ENCODE measurements around the gene PRDM12.

Gene PRDM12

DNA sequence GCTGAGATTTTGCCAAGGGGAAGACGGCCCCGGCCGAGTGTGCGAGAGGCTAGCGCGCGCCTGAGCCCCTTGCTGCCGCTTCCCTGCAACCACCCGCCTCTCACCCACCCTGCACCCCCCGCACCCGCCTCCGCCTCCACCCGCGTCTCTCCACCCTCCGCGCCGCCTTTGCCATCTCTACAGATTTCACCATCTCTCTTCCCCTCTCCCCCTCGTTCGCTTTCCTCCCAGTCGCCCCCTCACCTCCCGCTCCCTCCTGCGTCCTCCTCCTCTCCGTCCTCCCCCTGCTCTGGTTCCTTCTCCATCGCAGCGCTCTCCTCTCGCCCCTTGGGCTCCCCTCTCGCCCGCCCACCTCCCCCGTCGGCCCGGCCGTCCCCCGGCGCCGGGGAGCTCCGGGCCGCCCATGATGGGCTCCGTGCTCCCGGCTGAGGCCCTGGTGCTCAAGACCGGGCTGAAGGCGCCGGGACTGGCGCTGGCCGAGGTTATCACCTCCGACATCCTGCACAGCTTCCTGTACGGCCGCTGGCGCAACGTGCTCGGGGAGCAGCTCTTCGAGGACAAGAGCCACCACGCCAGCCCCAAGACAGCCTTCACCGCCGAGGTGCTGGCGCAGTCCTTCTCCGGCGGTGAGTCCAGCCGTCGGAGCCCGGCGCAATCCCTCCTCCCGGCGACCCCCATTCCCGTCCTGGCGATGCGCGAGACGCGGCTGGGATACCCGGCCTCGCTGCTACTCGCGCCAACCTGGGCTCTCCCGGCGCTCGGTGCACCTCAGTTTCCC, at the start of gene PRDM12:
PRDM12 (plus strand) TSS at position 344 of the 778 bp plus-strand sequence; CDS start at position 404, 60 bp downstream.
- peaks cover 88% of the 10 kb centered on the region for H3K27me3 Mint-ChIP-seq
- no peaks in the 10 kb centered on the region for H3K9me3 Mint-ChIP-seq
- H3K36me3 Mint-ChIP-seq = peaks cover 5% of the 10 kb centered on the region
- H3K27ac Mint-ChIP-seq = peak within 1 kb of the TSS; percentile 16
- peak within 1 kb of the TSS; percentile 37 for H3K4me3 Mint-ChIP-seq
- H3K4me1 Mint-ChIP-seq = peaks cover 41% of the 10 kb centered on the region
- no peak for ATAC-seq

DNA sequence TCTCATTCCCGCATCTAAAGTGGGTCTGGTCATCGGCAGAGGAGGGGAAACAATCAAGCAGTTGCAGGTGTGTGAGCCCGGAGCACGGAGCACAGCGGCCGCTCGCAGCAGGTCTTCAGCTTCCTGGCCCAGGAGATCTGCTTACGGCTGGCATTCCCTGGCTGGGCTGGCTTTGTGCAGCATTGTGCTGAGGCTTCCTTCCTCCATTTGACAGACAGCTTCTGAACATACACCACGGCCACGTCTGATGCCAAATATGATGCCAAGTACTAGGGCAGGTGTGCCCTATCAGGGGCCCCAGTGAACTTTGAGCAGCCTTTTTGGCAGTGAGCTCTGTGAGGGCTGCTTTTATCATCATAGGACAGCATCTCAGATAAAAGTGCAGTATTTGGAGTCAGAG, 47.9 kb upstream of the PRDM12 start:
- no peaks in the 10 kb centered on the region for H3K27me3 Mint-ChIP-seq
- no peak overlapping the region for H3K4me3 Mint-ChIP-seq
- peaks cover 74% of the 10 kb centered on the region for H3K36me3 Mint-ChIP-seq
- no peak overlapping the region for H3K27ac Mint-ChIP-seq
- no peak for ATAC-seq
- H3K9me3 Mint-ChIP-seq = no peaks in the 10 kb centered on the region
- H3K4me1 Mint-ChIP-seq = no peaks in the 10 kb centered on the region

DNA sequence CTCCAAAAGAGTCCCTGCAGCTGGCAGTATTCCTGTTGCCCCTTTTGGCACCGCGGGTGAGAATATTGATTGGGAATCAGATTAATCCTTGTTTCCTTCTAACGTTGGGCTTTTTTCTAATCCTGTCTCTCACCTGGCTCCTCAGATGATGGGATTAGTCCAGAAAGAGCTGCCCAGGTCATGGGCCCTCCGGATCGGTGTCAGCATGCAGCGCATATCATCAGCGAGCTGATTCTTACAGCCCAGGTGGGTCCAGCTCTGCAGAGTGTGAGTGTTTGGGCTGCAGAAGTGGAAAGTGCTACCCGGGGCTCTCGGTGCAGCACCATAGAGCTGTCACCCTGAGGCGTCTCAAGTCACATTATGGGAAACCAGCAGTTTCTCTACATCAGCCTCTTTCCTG, 40.9 kb upstream of the PRDM12 start:
- no peak for ATAC-seq
- no peak overlapping the region for H3K27ac Mint-ChIP-seq
- H3K9me3 Mint-ChIP-seq = no peaks in the 10 kb centered on the region
- H3K36me3 Mint-ChIP-seq = peaks cover 75% of the 10 kb centered on the region
- H3K4me3 Mint-ChIP-seq = no peak overlapping the region
- H3K4me1 Mint-ChIP-seq = no peaks in the 10 kb centered on the region
- no peaks in the 10 kb centered on the region for H3K27me3 Mint-ChIP-seq

DNA sequence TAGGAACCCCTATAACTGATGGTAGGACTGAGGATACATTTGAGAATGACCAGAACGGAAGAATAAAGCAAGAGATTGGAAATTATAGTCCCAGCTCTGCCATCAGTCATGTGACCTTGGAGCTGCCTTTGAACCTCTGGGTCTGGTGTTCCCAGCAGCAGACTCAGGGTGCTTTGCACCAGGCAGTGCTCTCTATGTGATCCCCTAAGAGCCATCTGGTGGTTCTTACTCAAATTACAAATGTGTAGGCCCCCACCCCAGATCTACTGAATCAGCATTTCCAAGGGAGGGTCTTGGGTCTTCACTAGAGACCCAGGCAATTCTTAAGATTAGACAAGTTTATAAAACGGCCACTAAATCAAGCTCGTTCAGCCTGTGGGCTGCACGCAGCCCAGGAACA, 40.2 kb upstream of the PRDM12 start:
- Mint-ChIP-seq H3K9me3 (no peaks in the 10 kb centered on the region), H3K27me3 (no peaks in the 10 kb centered on the region), H3K27ac (no peak overlapping the region), H3K4me1 (no peaks in the 10 kb centered on the region), H3K36me3 (peaks cover 75% of the 10 kb centered on the region), H3K4me3 (no peak overlapping the region)
- no peak for ATAC-seq

DNA sequence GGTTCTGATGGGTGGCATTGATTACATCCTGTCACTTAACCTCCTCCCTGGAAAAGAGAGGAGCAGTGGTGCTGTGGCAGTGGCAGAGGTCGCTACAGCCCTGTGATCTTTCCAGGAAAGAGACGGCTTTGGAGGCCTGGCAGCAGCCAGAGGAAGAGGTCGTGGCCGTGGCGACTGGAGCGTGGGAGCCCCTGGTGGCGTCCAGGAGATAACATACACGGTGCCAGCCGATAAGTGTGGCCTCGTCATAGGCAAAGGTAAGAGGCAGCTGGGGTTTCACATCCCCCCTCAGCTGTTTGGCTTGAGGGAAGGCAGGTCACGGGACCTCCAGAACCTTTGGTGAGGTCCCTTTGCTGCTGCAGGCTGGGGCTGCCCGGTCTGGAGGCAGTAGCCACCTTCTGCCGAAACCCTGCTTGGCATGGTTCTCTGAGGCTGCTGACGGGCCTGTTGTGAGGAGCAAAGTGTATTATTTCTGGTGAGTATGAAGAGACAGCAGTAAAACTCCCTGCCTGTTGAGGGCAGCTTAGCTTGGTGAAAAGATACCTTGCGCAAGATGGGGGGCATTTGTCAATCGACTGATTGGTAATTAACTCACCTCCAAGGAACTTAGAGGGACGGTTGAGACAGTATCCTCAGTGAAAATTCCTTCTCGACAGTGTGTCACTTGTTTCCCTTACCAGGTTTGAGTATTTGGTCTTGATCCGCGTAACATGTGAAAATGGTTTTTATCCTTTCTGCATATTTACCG, 38.0 kb upstream of the PRDM12 start:
- ATAC-seq = no peak
- Mint-ChIP-seq H3K9me3 (no peaks in the 10 kb centered on the region), H3K27ac (no peak overlapping the region), H3K27me3 (no peaks in the 10 kb centered on the region), H3K4me3 (no peak overlapping the region), H3K4me1 (no peaks in the 10 kb centered on the region), H3K36me3 (peaks cover 75% of the 10 kb centered on the region)

DNA sequence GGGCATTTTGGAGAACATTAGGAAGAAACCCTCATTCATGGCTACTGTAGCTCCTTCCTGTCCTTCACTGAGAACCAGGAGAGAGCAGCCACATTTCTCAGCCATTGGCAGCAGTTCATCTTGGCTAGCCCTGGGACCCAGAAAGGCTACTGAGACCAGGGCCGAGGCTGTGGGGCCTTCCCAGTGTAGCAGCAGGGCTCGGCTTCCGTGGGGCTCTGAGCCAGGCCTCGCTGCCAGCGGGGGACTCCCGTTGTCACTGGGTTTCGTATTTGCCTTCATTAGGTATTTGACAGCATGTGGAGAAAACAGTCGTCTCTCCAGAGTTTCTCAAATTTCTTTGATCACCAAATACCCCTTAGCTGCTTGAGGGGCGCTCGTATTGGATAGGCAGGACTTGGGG, 37.3 kb upstream of the PRDM12 start:
- no peak for ATAC-seq
- peaks cover 77% of the 10 kb centered on the region for H3K36me3 Mint-ChIP-seq
- no peak overlapping the region for H3K4me3 Mint-ChIP-seq
- H3K27ac Mint-ChIP-seq = no peak overlapping the region
- H3K4me1 Mint-ChIP-seq = no peaks in the 10 kb centered on the region
- H3K27me3 Mint-ChIP-seq = no peaks in the 10 kb centered on the region
- H3K9me3 Mint-ChIP-seq = no peaks in the 10 kb centered on the region

DNA sequence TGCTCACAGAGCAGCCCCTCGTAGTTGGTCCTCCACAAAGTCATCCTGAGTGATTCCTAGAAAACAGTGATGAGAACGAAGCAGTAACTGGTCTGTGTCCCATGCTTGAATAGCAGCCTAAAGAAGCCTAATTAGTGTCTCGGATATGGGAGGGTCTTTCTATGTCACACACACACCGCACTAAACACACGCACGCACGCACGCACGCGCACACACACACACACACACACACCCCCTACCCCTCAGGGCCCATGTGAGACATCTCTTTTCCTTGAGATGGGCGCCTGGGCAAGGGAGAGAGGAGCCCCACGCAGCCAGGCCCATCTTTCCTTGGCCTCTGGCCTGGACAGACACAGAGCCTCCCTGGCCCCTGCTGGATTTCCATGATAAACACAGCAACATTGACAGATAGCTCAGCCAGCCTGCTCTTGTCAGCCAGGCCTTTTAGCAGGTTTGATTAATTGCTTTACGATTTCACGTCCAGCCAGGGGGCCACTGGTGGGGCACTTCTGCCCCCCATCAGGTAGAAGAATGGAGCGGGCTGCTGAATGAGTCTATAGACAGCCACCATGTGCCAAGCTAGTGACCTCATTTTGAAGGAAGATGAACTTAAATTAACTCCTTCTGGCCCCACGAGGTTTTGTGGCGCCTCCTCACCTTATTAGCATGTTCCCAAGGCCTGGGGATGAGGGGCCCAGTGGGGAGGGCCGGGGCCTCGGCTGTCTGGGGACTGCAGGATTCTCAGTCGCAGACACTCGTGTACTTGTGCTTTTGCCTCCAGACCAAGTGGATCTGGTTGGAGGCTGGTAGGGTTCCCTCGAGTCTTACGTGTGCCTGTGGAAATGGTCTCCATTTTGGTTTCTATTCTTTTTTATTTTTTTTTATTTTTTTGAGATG, 36.2 kb upstream of the PRDM12 start:
- Mint-ChIP-seq H3K36me3 (peaks cover 78% of the 10 kb centered on the region), H3K4me1 (no peaks in the 10 kb centered on the region), H3K27me3 (no peaks in the 10 kb centered on the region), H3K4me3 (no peak overlapping the region), H3K27ac (no peak overlapping the region), H3K9me3 (no peaks in the 10 kb centered on the region)
- ATAC-seq = no peak

DNA sequence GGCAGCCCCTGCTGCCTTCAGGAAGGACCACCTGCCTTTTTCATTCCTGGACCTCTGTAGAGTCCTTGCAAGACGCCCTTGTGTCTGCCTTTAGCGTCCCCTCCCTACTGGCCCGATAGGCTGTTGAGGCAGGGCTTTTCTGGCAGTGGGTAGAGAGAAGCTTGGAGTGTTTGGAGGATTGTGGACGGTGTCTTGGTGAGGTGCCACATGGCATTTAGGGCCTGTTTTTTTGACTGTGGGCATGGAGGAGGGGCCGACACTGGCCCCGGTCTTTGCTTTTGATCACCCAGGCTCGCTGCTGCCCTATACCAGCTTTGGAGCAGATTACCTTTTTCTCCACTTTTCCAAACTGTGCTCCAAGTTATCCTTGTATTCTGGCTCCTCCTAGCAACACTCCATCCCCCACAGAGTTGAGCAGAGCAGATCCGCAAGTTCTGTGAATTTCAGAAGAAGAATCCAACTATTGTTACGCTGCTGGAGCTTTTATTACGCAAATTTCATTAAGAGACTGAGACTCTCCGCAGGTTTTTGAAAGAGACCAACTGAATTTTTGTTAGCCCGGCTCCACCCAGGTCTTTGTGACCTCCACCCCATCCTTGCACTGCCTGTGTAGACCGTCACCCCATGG, 34.8 kb upstream of the PRDM12 start:
- H3K27ac Mint-ChIP-seq = no peak overlapping the region
- H3K4me3 Mint-ChIP-seq = no peak overlapping the region
- ATAC-seq = no peak
- no peaks in the 10 kb centered on the region for H3K27me3 Mint-ChIP-seq
- H3K9me3 Mint-ChIP-seq = no peaks in the 10 kb centered on the region
- H3K36me3 Mint-ChIP-seq = peaks cover 72% of the 10 kb centered on the region
- no peaks in the 10 kb centered on the region for H3K4me1 Mint-ChIP-seq

DNA sequence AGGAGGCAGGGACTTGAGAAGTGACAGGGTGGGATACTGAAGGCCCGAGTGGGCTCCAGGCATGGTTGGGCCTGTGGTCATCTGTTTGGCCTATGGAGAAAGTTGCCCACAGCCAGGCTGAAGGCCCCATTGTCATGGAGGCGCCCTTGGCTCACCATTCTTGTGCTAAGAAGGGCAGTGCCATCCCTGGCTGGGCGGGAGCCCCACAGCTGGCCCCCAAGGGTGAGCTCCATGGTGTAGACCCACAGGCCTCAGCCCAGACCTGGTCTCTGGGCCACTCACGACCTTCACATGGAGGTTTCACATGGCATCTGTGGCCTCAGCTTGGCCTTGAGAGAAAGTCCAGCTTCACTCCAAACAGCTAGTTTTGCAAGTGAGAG, 34.3 kb upstream of the PRDM12 start:
- Mint-ChIP-seq H3K4me1 (no peaks in the 10 kb centered on the region), H3K4me3 (no peak overlapping the region), H3K27ac (no peak overlapping the region), H3K9me3 (no peaks in the 10 kb centered on the region), H3K27me3 (no peaks in the 10 kb centered on the region), H3K36me3 (peaks cover 77% of the 10 kb centered on the region)
- ATAC-seq = no peak

DNA sequence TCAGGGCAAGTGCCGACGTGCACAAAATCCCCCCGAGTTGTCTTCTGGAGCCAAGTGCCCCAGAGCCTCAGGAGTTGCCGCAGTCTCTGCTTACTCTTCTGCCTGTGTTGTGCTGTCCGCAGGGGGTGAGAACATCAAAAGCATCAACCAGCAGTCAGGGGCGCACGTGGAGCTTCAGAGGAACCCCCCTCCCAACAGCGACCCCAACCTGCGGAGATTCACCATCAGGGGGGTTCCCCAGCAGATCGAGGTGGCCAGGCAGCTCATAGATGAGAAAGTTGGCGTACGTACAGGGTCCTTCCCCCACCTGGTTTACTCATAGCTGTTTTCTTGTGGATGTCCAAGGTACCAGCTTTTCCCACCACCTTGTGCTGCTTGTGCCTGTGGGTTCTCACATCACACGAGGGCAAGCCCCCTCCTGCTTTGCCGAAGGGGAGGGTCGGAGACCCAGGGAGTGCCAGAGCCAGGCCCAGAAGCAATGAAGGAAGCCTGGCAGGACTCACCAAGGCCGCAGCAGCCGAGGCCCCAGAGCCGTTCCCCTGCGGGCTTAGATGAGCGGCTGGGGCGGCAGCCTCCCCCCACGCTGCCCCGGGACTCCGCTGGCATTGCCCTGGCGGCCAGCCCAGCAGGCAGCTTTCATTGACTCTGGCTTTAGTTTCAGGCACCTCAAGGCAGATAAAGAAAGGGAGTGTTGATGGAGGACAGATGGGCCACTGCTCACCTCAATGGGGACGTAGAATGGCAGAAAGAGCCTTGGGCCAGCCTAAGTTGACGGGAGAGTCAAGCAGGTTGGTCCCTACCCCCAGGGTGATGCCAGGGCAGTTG, 33.7 kb upstream of the PRDM12 start:
- H3K27ac Mint-ChIP-seq = no peak overlapping the region
- no peaks in the 10 kb centered on the region for H3K4me1 Mint-ChIP-seq
- no peaks in the 10 kb centered on the region for H3K27me3 Mint-ChIP-seq
- no peak for ATAC-seq
- no peaks in the 10 kb centered on the region for H3K9me3 Mint-ChIP-seq
- no peak overlapping the region for H3K4me3 Mint-ChIP-seq
- H3K36me3 Mint-ChIP-seq = peaks cover 79% of the 10 kb centered on the region

DNA sequence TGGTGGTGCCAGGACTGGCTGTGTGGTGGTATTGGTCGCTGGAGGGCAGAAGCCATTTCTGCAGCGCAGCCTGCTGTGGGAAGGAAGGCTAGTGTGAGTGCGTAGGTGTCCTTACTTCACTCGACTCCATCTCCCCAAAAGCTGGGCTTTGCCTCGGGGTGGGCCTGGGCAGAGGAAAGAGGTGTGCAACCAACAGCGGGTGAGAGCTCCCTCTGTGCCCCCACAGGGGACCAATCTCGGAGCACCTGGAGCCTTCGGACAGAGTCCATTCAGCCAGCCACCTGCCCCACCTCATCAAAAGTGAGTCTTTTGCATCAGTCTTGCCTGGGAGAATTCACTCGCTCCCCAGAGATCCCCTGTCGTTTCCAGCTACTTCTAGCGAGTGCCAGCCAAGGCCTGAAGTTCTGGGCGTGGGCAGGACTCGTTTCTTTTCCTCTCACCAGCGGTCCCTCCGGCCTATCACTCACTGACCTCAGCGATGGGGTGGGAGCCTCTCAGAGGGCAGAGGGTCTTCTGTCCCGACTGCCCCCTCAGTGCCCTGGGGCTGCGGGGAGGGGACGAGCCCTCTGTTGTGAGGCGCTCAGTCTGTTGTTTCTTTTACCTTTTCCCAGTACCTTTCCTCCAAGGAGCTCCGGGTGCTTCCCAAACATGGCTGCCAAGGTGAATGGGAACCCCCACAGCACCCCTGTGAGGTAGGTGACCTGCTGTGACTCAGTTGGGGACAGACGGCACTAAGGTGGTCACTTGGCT, 32.9 kb upstream of the PRDM12 start:
- H3K4me1 Mint-ChIP-seq = no peaks in the 10 kb centered on the region
- no peak for ATAC-seq
- no peak overlapping the region for H3K4me3 Mint-ChIP-seq
- H3K27me3 Mint-ChIP-seq = no peaks in the 10 kb centered on the region
- peaks cover 78% of the 10 kb centered on the region for H3K36me3 Mint-ChIP-seq
- no peak overlapping the region for H3K27ac Mint-ChIP-seq
- H3K9me3 Mint-ChIP-seq = no peaks in the 10 kb centered on the region

DNA sequence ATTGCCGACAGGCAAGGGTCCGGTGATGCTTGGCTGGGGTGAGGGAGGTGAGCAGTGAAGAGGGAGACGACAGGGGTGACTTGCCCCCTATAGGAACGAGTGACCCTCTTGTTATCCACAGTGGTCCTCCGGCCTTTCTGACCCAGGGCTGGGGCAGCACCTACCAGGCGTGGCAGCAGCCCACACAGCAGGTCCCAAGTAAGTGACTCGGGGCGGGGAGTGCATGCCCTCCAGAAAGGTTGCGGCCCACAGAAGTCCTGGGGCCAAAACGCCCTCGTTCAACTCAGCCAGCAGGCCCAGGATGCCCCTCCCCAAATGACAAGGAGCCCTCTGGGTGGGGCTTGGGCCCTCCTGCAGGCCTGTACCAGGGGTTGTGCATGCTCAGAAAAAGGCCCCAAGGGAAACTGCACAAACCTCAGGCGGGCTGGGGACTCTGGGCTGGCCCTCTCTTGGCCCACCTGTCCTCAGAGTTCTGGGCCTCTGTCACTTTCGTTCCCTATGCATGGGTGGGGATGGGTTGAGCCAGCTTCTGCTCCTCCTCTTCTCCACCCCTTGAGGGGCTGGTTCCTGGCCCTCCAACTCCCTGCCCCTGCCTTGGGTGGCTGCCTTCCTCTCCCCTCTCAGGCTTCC, 32.2 kb upstream of the PRDM12 start:
- H3K27ac Mint-ChIP-seq = no peak overlapping the region

DNA sequence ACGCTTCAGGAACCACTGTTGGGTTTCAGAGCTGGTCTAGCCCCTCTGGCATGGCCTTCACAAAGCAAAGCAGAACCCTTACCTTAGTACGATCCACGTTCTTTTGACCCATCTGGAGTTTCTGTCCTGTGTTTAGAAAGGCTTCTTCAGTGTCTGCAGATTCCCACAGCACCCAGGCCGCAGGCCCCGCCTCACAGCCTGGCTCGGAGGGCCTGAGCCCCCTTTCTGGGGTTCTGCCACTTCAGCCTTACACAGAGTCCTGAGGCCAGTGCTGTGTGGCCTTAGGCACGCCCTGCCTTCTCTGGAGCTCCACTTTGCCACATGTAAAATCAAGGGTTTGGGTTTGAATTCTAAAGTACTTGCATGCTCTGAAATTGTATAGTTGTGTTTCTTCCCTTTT, 31.6 kb upstream of the PRDM12 start:
- H3K9me3 Mint-ChIP-seq = no peaks in the 10 kb centered on the region
- H3K27ac Mint-ChIP-seq = no peak overlapping the region
- no peak overlapping the region for H3K4me3 Mint-ChIP-seq
- peaks cover 77% of the 10 kb centered on the region for H3K36me3 Mint-ChIP-seq
- H3K4me1 Mint-ChIP-seq = no peaks in the 10 kb centered on the region
- no peaks in the 10 kb centered on the region for H3K27me3 Mint-ChIP-seq
- ATAC-seq = no peak

More for the DNA sequence above, 32.2 kb upstream of the PRDM12 start:
- no peak for ATAC-seq
- Mint-ChIP-seq H3K27me3 (no peaks in the 10 kb centered on the region), H3K4me1 (no peaks in the 10 kb centered on the region), H3K4me3 (no peak overlapping the region), H3K36me3 (peaks cover 77% of the 10 kb centered on the region), H3K9me3 (no peaks in the 10 kb centered on the region)
